Measurements from ENCODE around the gene KCNJ4.

Gene KCNJ4

DNA sequence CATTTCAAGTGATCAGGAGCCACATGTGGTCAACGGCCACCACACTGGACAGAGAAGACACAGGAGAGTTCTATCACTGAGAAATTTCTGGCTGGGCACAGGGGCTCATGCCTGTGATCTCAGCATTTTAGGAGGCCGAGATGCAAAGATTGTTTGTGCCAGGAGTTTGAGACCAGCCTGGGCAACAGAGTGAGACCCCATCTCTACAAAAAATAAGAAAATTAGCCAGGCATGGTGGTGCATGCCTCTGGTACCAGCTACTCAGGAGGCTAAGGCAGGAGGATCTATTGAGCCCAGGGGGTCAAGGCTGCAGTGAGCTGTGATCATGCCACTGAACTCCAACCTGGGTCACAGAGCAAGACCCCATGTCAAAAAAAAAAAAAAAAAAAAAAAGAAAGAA is 26.3 kb downstream of the KCNJ4 start:
- ChIA-PET CTCF (no interaction called here), POLR2A (interaction anchor here (0.6 to 0.7 kb wide), 2 partner anchors 31 to 558 kb away, joined by 3 read pairs; no protein-coding TSS in a partner anchor)
- Histone ChIP-seq H3K27ac (ENCODE audit: extremely low read depth, low read depth, low read length) (no peak overlapping the region), H3K36me3 (ENCODE audit: control insufficient read depth in 2 of 2, insufficient read depth in 1 of 2, low read length in 2 of 2) (peaks cover 0 to 8% of the 10 kb centered on the region in 2 experiments; a peak in 1 of 3 replicates), H3K4me3 (ENCODE audit: low read depth, low read length) (no peak overlapping the region), H3K4me1 (ENCODE audit: control insufficient read depth, insufficient read depth, low read length) (no peaks in the 10 kb centered on the region), H3K9me3 (ENCODE audit: control insufficient read depth, insufficient read depth, low read depth, low read length) (no peaks in the 10 kb centered on the region)
- TF ChIP-seq ZNF510 (tag by site-specific recombination; IDR thresholded peaks at IDR 0.05; ENCODE audit: insufficient replicate concordance) (no peak), ZNF121 (tag by site-specific recombination; IDR thresholded peaks at IDR 0.05) (peak; percentile 92), ZNF146 (tag by site-specific recombination; IDR thresholded peaks at IDR 0.05) (no peak)

DNA sequence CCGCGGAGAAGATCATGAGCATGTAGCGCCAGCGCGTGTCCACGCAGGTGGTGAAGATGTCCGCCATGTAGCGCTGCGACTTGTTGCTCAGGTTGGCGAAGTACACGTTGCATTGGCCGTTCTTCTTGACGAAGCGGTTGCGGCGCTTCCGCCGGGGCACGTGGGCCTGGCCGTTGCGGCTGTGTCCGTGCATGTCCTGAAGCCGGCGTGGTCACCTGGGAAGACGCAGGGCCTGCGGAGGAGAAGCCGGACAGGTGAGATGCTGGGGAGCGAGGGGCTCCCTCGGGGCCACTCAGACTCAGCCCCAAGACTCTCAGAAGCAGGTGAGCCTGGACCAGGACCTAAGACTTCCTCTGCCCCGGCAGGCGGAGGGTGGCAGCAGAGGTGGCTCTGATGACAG is 27.1 kb downstream of the KCNJ4 start:
- H3K36me3 ChIP-seq (ENCODE audit: control insufficient read depth in 2 of 2, insufficient read depth in 1 of 2, low read length in 2 of 2): peaks cover 0 to 8% of the 10 kb centered on the region in 2 experiments; a peak in 1 of 3 replicates
- ChIA-PET CTCF (no interaction called here), POLR2A (no interaction called here)
- no peaks in the 10 kb centered on the region for H3K4me1 ChIP-seq (ENCODE audit: control insufficient read depth, insufficient read depth, low read length)
- no peaks in the 10 kb centered on the region for H3K9me3 ChIP-seq (ENCODE audit: control insufficient read depth, insufficient read depth, low read depth, low read length)
- H3K4me3 ChIP-seq (ENCODE audit: low read depth, low read length): no peak overlapping the region
- H3K27ac ChIP-seq (ENCODE audit: extremely low read depth, low read depth, low read length): no peak overlapping the region
- no peak for TF ChIP-seq ZNF133 (tag by site-specific recombination; IDR thresholded peaks at IDR 0.05)
- TF ChIP-seq SCRT2 (tag by site-specific recombination; IDR thresholded peaks at IDR 0.05): peak; percentile 33; the same call in 1 of the 2 replicates
- TF ChIP-seq FEZF1 (tag by site-specific recombination; IDR thresholded peaks at IDR 0.05): no peak
- no peak for TF ChIP-seq ZNF560 (tag by site-specific recombination; IDR thresholded peaks at IDR 0.05; ENCODE audit: borderline replicate concordance)

DNA sequence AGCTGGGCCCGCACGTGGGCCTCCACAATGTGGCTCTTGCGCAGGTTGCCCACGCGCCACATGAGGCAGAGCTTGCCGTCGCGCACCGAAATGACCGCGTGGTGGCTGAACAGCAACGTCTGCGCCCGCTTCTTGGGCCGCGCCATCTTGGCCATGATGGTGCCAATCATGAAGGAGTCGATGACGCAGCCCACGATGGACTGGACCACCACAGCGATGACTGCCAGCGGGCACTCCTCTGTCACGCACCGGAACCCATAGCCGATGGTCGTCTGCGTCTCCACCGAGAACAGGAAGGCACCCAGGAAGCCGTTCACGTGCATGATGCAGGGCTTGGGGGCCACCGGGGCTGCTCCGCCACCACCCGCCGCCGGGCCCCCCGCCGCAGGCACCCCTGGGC is 27.5 kb downstream of the KCNJ4 start:
- H3K36me3 ChIP-seq (ENCODE audit: control insufficient read depth in 2 of 2, insufficient read depth in 1 of 2, low read length in 2 of 2): peaks cover 0 to 8% of the 10 kb centered on the region in 2 experiments; a peak in 1 of 3 replicates
- POLR2A ChIA-PET: no interaction called here
- H3K4me1 ChIP-seq (ENCODE audit: control insufficient read depth, insufficient read depth, low read length): no peaks in the 10 kb centered on the region
- H3K9me3 ChIP-seq (ENCODE audit: control insufficient read depth, insufficient read depth, low read depth, low read length): no peaks in the 10 kb centered on the region
- H3K27ac ChIP-seq (ENCODE audit: extremely low read depth, low read depth, low read length): no peak overlapping the region
- TF ChIP-seq ZNF211 (tag by site-specific recombination; IDR thresholded peaks at IDR 0.05; ENCODE audit: low read depth) (no peak), ZBTB8A (tag by site-specific recombination; IDR thresholded peaks at IDR 0.05) (no peak), ZNF660 (tag by site-specific recombination; IDR thresholded peaks at IDR 0.05) (no peak), ZNF266 (tag by site-specific recombination; IDR thresholded peaks at IDR 0.05; ENCODE audit: low read depth) (no peak), MZF1 (tag by site-specific recombination; IDR thresholded peaks at IDR 0.05; ENCODE audit: borderline replicate concordance) (no peak), ZNF121 (tag by site-specific recombination; IDR thresholded peaks at IDR 0.05) (no peak), ZFP3 (tag by site-specific recombination; IDR thresholded peaks at IDR 0.05; ENCODE audit: low read depth) (no peak), ZNF248 (tag by site-specific recombination; IDR thresholded peaks at IDR 0.05) (no peak), ZNF169 (tag by site-specific recombination; IDR thresholded peaks at IDR 0.05) (no peak), ZXDB (tag by site-specific recombination; IDR thresholded peaks at IDR 0.05) (no peak)
- TF ChIP-seq, protein P1, sequence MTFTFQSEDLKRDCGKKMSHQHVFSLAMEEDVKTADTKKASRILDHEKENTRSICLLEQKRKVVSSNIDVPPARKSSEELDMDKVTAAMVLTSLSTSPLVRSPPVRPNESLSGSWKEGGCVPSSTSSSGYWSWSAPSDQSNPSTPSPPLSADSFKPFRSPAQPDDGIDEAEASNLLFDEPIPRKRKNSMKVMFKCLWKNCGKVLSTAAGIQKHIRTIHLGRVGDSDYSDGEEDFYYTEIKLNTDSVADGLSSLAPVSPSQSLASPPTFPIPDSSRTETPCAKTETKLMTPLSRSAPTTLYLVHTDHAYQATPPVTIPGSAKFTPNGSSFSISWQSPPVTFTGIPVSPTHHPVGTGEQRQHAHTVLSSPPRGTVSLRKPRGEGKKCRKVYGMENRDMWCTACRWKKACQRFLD (tag by site-specific recombination; IDR thresholded peaks at IDR 0.05): no peak
- no peak overlapping the region for H3K4me3 ChIP-seq (ENCODE audit: low read depth, low read length)
- CTCF ChIA-PET: no interaction called here

DNA sequence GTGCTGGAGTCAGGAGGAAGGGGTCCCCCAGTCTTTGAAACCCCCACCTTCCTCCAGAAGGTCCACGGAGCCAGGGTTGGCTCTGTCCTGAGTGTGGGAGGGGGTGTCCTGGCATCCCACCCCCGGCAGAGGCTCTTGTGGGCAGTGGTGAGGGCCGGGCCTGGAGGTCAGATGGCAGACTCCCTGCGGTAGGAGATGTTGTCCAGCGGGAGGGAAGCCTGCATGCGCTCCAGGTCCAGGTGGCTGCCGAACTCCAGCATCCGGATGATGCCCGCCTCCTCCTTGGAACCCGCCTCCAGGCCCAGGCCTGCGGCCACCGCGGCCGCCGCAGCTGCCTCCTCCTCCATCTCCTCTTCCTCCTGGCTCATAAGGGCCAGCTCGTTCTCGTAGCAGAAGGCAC is 28.4 kb downstream of the KCNJ4 start:
- POLR2A ChIA-PET: interaction anchor here (0.5 kb wide), 1 partner anchor 76 kb away, joined by 6 read pairs; no protein-coding TSS in a partner anchor
- CTCF ChIA-PET: interaction anchor here (1.1 kb wide), 1 partner anchor 14 kb away, joined by 4 read pairs; no protein-coding TSS in a partner anchor

More for the DNA sequence above, 28.4 kb downstream of the KCNJ4 start:
- Histone ChIP-seq H3K4me3 (ENCODE audit: low read depth, low read length) (no peak overlapping the region), H3K4me1 (ENCODE audit: control insufficient read depth, insufficient read depth, low read length) (no peaks in the 10 kb centered on the region), H3K9me3 (ENCODE audit: control insufficient read depth, insufficient read depth, low read depth, low read length) (no peaks in the 10 kb centered on the region), H3K36me3 (ENCODE audit: control insufficient read depth in 2 of 2, insufficient read depth in 1 of 2, low read length in 2 of 2) (peaks cover 0 to 8% of the 10 kb centered on the region in 2 experiments; a peak in 1 of 3 replicates), H3K27ac (ENCODE audit: extremely low read depth, low read depth, low read length) (no peak overlapping the region)
- no peak for TF ChIP-seq TRIM28 (IDR thresholded peaks at IDR 0.05; ENCODE audit: borderline replicate concordance, low read length)
- no peak for TF ChIP-seq ZNF585B (tag by site-specific recombination; IDR thresholded peaks at IDR 0.05)
- no peak for TF ChIP-seq MEIS1 (CRISPR knock-in tag; IDR thresholded peaks at IDR 0.05; ENCODE audit: borderline replicate concordance)
- TF ChIP-seq, protein P2, sequence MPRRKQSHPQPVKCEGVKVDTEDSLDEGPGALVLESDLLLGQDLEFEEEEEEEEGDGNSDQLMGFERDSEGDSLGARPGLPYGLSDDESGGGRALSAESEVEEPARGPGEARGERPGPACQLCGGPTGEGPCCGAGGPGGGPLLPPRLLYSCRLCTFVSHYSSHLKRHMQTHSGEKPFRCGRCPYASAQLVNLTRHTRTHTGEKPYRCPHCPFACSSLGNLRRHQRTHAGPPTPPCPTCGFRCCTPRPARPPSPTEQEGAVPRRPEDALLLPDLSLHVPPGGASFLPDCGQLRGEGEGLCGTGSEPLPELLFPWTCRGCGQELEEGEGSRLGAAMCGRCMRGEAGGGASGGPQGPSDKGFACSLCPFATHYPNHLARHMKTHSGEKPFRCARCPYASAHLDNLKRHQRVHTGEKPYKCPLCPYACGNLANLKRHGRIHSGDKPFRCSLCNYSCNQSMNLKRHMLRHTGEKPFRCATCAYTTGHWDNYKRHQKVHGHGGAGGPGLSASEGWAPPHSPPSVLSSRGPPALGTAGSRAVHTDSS (tag by site-specific recombination; IDR thresholded peaks at IDR 0.05): no peak
- TF ChIP-seq KLF7 (tag by site-specific recombination; IDR thresholded peaks at IDR 0.05; ENCODE audit: borderline replicate concordance): no peak
- TF ChIP-seq ZNF16 (tag by site-specific recombination; IDR thresholded peaks at IDR 0.05; ENCODE audit: low read depth): no peak
- no peak for TF ChIP-seq ZNF670 (tag by site-specific recombination; IDR thresholded peaks at IDR 0.05; ENCODE audit: low read depth)
- no peak for TF ChIP-seq ZSCAN23 (tag by site-specific recombination; IDR thresholded peaks at IDR 0.05)
- no peak for TF ChIP-seq ZNF76 (tag by site-specific recombination; IDR thresholded peaks at IDR 0.05; ENCODE audit: borderline replicate concordance, low read depth)
- TF ChIP-seq, protein P3, sequence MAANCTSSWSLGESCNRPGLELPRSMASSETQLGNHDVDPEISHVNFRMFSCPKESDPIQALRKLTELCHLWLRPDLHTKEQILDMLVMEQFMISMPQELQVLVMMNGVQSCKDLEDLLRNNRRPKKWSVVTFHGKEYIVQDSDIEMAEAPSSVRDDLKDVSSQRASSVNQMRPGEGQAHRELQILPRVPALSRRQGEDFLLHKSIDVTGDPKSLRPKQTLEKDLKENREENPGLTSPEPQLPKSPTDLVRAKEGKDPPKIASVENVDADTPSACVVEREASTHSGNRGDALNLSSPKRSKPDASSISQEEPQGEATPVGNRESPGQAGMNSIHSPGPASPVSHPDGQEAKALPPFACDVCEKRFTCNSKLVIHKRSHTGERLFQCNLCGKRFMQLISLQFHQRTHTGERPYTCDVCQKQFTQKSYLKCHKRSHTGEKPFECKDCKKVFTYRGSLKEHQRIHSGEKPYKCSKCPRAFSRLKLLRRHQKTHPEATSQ (tag by site-specific recombination; IDR thresholded peaks at IDR 0.05): no peak
